Fibroblast of peridontal ligament (primary cell): ENCODE data around the gene ITPKA.

Experiments used
- DNase-seq: peaks from one replicate; pipeline ENCODE4 v3.0.0-alpha.2; 2010; ENCODE audit errors: extremely low read depth

ITPKA gene

DNA sequence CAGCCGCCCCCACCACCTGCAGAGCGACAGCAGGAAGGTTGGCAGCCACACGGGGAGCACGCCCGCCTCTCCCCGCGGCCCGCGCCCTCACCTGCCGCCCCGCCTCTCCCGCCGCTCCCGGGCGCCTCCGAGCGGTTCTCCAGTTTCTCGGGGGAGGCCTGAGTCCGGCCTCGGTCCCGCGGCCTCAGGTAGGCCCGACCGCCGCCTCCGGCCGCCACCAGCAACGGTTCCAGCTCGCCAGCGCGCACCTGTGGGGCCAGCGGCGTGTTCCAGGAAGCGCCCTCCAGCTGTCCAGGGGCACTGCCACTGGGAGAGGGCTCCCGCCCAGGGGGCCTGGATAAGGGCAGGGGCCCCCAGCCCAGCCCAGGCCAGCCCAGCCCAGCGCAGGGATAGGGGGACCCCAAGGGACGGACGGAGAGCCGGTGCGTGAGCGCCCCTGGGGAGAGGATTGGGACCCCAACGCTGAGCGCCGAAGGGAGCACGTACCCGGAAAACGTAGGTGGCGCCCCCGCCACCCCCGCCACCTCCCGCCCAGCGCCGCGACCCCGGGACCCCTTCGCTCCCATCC is 17.7 kb downstream of the ITPKA start:
- no peak for DNase-seq

DNA sequence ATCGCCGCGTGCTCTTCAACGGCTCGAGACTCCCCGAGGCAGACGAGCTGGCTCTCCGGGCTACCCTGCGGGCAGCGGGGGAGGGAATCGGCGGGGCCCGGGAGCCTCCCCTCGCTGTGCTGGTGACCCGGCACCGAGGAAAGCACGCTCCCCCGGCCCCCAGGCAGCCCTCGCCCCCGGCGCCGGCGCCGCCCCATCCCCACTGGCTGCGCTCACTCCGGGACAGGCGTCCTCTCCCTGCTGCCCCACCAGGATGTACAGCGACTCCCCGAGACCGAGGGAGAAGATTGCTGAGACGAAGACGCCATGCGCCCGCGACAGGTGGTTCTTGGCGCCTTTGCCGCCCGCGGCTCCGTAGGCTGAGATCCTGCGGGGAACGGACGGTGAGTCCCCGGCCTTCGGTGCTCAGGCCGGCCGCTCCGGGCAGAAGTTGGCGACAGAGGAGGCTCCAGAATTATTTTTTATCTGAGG is 18.3 kb downstream of the ITPKA start:
- DNase-seq = no peak

DNA sequence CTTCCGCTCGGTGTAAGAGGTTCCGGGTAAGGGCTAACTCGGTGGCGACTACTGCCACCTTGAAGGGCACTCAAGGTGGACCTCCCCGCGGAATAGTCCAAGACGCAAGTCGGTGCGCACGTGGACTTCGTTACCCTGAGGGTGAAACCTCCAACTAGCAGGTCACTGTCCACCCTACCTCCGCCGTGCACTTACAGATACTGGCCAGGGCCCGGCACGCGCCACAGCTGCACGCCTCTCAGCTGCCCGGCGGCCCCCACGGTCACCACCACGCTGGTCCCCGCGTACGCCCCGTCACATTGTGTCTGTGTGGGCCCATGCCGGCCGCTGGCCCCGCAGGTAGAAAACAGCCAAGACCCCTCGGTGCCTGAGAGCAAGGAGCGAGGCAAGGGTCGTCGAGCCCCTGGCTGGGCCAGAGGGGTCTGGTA is 18.9 kb downstream of the ITPKA start:
- no peak for DNase-seq

DNA sequence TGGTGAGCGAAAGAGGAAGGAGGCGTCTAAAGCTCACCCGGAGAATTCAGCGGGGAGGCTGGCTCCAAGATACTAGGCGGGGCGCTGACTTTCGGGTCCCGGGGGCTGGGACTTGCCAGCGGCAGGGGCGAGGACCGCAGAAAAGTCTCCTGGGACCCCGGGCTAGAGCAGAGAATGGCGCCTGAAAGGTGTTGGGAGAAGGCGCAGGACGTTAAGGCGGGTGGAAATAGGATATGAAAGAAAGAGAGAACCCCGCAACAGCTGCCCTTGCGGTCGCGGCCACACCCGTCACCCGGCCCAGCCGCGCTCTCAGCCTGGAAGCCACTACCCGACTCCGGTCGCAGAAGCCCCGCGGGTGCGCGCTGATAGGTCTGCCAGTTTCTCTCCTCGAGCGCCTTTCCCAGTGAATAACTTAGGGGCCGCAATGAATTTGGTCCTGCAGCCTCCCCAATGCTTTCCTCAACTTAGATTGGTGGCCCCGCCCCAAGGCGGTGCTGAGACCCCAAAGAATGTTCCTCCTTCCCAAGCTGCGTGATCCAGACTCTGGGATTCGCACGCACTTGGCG is 19.3 kb downstream of the ITPKA start:
- DNase-seq = no peak

DNA sequence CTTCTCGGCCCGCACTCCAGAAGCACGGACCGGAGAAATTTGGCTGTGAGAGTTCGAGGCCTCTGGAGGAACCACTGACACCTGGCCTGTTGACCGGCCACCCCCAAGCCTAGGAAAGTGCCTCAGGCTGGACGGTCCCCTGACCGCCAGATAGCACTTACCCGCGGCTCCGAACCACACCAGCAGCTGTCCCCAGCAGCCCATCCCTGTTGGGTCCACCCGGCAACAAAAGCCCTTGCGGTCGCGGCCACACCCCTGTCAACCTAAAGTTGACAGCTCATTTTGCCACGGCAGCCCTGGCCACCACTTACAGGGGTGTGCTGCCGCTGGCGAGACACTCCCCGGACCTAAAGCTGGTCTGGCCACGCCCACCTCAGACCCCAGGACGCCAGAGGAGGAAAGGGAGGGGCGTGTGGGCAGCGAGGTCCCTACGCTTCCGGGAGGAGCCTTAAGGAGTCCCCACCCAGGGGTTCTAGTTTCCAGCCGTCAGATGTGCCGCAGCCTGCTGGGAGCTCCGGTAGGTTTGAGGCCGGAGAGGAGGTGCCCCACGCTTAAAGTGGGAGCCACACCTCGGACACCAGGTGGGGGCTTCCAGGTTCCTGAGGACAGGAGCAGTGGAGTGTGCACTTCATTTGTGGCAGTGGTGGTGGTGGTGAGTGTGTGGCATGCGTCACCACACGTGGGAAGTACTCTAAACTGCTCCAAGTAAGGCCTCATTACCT is 20.0 kb downstream of the ITPKA start, which contains the start of gene LTK:
Gene LTK, minus strand, starts transcription at position 322 of the 722 bp plus-strand sequence. Its CDS starts 118 bp downstream, at position 204.
- DNase-seq = no peak

DNA sequence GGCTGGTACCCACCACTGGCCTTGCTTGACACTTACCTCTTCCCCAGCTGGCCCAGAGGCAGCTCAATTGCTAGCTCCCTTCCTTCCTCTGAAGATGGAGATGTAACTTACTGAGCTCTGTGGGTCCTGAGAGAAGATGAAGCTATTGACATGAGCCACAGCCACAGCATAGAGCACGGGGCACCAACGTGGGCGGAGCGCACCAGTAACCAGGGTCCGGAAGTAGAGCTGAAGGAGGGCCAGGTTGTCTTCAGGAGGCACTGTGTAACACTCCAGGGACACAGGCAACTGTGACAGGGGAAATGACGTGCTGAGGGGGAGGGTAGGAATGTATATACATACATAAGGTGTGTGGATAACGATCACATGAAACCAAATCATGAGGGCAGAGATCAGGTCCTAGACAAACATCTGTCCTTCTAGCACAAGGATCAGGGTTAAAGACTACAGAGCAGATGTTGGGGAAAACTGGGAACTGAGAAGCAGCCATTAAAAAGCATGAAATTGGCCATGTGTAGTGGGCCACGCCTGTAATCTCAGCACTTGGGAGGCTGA is 24.3 kb downstream of the ITPKA start:
- no peak for DNase-seq

DNA sequence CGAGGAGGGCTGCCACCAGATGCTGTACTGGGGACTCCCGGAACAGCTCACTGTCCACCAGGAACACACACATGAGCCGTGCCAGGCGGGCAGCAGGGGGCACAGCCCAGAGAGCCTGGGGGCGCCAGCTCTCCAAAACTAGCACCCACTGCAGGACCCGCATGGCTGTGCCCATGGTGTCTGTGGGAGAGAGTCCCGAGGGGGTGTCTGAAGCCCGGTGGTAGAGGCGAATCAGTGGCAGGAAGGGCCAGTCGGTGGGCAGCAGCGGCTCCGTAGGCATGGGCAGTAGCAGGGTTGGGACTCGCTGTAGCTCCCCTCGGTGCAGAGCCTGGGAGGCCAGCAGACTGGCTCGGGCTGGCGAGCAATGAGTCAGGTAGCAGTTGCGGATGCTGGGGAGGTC is 27.0 kb downstream of the ITPKA start:
- no peak for DNase-seq

DNA sequence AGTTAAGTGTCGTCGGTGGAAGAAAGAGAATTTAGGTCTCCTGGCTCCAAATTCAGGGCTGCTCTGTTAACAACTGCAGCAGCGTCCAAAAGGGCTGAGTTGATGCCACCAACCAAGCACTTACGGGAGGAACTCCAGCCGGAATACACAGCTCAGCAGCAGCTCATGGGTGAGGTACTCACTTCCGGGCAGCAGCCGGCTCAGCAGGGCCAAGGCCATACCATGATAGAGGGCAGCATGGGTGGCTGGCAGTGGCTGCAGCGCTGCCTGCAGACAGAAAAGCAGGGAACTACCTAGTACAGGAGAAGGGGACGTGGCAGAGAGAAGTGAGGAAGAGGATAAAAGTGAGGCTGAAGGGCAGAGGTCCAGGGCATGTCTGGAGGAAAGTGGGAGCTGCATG is 27.9 kb downstream of the ITPKA start:
- DNase-seq = no peak

DNA sequence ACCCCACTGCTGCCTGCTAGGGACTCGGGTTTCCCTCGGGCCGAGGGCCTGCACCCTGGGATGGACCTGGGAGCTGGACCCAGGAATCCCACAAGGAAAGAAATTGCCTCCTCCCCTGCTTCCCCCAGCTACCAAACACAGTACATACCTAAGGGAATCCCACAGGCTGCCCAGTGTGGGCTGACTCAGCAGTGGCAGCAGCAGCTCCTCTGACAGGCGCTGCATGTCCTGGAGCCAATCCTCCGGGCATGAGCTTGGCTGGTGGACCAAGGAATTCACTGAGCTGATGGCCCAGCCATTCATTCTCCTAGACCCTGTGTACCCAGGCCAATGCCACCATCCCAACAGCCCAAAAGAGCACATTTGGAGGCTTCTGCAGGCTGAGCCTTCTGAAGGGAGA is 29.4 kb downstream of the ITPKA start:
- DNase-seq = no peak

DNA sequence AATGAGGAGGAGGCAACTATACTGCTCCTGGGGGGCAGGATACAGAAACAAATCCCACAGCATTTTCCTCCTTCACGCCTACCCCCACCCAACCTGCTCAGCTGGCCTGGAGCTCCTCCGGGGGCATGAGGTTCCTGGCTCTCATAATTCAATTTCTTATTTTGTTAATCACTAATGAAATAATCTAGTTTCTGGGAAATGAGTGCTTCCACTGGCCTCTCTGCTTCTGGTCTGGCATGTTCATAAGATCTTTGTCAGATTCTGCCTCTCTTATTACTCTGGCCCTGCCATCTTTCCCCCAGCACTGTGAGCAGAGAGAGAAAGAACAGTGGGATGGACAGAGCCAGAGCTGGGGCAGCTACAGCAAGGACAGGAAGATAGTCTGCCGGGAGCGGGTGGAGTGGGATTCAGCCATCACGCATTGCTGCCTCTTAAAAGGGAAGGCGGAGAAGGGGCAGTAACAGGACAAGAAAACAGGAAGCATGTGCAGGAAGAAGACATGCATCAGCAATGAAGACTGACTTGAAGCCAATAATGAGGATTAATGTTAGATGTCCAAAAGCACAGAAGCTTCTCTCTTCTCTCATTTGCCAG is 36.8 kb downstream of the ITPKA start:
- DNase-seq = no peak

DNA sequence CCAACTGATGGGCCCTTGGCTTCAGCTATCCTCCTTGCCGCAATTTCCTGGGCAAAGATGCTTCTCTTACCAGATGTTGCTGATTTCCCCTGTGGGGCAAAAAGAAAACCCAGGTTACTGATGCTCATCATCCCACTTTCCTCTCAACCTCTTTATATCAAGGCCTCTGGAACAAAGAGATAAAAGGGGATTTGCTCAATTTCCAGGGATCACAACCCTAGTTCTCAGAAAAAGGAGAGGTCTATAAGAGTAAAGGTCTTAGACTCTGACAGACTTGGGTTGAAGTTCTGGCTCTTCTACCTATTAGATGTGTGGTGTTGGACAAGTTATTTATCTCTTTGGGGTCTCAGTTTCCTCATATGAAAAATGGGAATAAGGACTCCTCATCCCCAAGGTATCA is 41.9 kb downstream of the ITPKA start:
- no peak for DNase-seq

DNA sequence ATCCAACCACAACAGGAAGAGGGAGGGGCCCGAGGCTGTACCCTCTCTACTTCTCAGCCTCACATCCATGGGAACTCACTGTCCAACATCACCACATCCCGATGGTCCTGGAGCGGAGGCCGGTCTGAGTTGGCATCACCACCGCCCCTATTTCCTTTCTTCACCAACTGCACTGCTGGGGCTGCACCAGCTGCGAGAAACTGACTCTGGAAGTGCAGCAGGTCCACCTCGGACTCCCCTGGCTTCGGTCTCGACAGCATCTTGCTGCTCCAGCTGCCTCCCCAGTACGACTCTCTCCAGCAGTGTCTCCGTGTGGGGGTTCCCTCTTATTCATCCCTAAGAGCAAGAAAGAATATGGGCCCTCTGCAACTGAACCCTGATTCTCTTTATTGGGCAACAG is 43.2 kb downstream of the ITPKA start:
- DNase-seq = no peak

DNA sequence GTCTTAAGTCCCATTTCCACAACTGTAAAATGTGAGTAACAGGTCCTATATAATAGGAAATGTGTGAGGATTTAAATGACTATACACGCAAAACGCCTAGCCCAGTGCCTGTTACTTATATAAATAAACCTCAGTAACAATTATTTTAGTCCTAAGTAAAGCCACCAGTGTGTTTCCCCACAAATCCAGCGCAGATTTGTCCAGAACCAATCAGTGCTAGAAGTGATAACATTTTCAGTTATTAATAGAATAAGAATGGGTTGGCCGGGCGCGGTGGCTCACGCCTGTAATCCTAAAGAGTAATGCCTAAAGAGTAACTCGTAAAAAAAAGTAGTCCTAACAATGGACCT is 49.8 kb downstream of the ITPKA start:
- no peak for DNase-seq

DNA sequence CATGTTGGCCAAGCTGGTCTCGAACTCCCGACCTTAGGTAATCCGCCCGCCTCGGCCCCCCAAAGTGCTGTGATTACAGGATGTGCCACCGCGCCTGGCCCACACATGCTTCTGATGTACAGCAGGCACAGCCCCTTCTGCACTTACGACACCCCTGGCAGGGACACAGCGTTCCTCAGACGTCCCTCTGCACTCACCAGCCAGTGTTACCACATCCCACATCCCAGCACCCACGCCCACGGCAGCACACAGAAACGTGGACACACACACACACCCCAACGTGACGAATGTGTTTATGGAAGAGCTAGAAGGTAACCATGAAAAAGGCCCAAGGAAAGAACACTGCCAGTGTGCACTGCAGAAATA is 51.0 kb downstream of the ITPKA start:
- no peak for DNase-seq

DNA sequence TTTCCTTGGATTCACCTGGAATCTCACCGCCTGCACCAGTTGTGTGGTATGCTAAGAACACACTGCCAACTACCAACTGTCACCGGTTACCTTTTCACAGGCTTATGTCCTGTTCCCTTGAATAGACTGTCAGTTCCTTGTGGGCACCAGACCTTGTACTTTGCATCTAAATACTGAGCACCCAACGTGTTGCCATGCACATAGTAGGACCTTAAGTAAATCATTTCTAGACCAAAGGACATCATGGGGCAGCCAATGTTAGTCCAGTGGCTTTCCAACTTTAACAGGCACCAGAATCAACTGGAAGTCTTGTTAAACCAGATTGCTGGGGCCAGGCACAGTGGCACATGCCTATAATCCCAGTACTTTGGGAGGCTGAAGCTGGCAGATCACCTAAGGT is 51.5 kb downstream of the ITPKA start:
- DNase-seq = no peak

DNA sequence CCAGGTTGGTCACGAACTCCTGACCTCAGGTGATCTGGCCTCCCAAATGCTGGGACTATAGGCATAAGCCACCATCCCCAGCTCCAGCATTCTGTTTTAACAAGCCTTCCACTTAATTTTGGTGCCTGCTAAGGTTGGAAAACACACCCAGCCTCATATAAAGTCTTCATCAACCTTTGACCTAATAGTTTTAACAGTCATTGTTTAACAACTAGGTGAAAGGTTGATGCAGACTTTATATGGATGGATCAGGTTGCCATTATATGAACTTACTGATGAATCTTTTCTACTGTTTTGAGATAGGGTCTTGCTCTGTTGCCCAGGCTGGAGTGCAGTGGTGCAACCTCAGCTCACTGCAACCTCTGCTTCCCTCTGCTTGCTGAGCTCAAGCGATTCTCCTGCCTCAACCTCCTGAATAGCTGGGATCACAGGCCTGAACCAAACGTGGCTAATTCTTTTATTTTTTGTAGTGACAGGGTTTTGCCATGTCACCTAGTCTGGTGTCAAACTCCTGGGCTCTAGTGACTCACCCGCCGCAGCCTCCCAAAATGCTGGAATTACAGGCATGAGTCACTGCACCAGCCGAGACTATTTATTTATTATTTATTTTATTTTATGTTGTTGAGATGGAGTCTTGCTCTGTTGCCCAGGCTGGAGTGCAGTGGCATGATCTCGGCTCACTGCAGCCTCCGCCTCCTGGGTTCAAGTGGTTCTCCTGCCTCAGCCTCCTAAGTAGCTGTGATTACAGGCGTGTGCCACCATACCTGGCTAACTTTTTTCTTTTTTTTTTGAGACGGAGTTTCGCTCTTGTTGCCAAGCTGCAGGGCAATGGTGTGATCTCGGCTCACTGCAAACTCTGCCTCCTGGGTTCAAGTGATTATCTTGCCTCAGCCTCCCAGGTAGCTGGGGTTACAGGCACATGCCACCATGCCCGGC is 53.4 kb downstream of the ITPKA start:
- no peak for DNase-seq

DNA sequence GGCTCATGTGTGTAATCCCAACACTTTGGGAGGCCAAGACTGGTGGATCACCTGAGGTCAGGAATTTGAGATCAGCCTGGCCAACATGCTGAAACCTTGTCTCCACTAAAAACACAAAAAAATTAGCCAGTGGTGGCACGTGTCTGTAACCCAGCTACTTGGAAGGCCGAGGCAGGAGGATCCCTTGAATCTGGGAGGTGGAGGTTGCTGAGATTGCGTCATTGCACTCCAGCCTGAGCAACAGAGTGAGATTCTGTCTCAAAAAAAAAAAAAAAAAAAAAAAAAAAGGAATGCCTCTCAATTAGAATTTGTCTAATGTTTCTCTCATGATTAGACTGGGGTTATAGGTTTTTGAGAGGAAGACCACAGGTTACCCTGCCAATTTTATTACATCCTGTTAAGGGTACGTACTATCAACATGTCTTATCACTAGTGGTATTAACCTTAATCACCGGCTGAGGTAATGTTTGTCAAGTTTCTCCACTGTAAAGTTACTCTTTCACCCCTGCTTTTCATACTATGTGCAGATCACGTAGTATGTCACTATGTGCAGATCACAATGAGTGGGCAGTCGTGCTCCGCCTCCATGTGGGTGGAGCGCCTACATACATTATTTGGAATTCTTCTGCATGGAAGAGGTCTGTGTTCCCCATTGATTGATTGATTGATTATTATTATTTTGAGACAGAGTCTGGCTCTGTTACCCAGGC is 56.5 kb downstream of the ITPKA start:
- DNase-seq = no peak
